HUDEP-2 (cell line): ENCODE results near the gene PCSK5.
A peak's percentile ranks its signal among the peaks of the same experiment; 100 is the strongest.
"Not testable (repeated sequence)": the region's sequence is repeated elsewhere in the genome, so short reads cannot be mapped to it uniquely, and the experiment has no call there.

Experiments
- DNase-seq, 76 experiments: peaks; one replicate each; lab custom pipeline; 2025; ENCODE audit not compliant: unreplicated experiment in 76 of 76; lab: John Stamatoyannopoulos, UW

Gene PCSK5

GRCh38 chr9:75890472-75891276 lies at the start of gene PCSK5:
TSS of gene PCSK5 (plus strand) at chr9:75890673. CDS start at chr9:75891182, 509 bp downstream.
- peak in 53 of 76 experiments; percentile 2 to 67 (median 35) for DNase-seq

GRCh38 chr9:75844321-75844720 lies 46.2 kb upstream of the PCSK5 start:
- DNase-seq, result no peak

GRCh38 chr9:75845806-75846205 lies 44.7 kb upstream of the PCSK5 start:
- no peak for DNase-seq

DNA sequence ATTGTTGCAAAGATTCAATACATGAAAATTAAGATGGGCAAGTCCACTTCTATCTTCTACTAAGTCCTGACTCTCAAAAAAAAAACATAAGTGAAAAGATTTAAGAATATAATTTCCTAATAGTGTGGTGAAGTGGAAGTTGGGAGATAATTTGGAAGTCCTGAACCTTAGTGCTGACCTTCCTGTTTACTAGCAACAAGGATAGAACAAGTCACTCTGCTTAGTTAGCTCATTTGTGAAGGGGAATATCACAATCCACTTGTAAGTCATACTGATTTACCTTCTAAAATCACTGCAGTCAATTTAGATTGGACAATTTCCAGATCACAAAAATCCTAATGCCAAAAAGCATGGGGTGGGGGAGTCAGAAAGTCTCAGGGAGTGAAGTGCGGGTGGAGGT lies 43.4 kb upstream of the PCSK5 start:
- no peak for DNase-seq

GRCh38 chr9:75850459-75851200 lies 39.8 kb upstream of the PCSK5 start:
- no peak for DNase-seq

DNA sequence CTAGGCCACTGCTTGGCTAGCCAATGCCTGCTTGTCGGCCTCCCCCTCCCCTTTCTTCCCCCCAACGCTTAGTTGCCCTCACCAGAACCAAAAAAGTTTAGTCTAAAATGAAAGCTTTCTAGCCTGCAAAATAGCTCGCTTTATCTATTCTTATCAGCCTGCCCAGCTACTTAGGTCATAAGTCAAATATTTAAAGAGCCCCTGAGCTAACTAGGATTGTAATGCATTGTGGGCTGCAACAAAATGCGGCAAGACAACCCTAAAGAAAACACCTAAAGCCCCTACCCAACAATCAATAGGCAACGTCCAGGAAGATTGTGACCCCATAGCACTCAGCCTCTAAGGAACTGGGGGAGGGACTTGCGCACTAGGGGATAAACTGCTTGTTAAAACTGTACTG lies 38.6 kb upstream of the PCSK5 start:
- no peak for DNase-seq

DNA sequence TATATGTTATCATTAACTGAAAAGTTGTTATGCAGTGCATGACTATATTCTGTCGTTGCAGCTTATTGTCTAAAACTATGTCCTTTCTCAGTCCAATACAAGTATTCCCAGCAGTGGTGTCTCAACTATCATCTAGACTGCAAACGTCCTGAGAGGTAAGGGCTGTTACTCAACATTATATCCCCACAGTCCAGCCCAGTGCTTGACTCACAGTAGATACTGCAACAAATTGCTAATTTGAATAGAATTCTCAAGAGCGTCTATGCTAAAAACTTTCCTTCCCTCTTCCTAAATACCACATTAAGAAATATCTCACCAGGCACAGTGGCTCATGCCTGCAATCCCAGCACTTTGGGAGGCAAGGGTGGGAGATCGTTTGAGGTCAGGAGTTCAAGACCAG lies 37.7 kb upstream of the PCSK5 start:
- DNase-seq, result no peak

DNA sequence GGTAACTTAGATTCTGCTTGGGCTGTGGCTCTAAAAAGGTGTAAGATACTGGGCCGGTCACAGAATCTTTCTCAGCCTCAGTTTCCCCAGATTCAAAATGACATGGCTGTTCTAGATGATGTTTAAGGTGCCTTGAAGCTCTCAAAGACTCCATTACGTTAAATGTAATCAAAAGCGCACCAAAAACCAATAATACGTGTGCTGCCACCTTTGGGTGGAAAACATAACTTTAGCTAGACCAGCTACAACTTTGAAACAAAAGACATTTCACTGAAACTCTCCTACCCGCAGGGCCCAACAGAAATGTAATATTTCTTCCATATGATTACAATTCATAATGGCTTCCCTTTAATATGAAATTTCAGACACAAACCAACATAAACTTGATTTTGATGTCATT lies 35.0 kb upstream of the PCSK5 start:
- DNase-seq, result peak in 4 of 76 experiments; percentile 2 to 23 (median 7)

DNA sequence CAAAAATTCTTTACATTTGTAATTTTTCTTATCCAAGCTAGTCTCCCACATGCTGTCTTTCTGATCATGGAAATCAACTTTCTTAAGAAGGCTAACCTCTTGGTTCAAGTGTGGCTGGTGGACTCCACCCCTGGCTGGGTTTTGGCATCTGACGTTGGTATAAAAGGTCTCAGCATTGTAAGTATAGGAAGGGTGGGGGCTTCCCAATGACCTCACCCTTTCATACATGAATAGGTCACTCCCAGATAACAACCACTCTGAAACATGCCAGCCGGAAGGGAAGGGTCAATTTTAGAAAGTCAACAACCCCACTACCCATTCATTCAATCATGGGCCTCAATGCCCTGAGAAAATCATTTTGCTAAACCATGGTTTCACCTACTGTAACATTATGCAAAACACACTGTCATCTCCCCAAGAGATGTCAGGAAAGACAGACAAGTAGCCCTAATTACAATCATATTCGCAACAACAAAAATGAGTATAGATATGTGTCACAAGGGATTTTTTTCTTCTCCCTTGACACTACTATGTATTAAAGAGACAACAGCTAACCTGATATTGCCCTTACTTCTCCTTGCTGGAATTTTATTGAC lies 31.9 kb upstream of the PCSK5 start:
- DNase-seq, result no peak

DNA sequence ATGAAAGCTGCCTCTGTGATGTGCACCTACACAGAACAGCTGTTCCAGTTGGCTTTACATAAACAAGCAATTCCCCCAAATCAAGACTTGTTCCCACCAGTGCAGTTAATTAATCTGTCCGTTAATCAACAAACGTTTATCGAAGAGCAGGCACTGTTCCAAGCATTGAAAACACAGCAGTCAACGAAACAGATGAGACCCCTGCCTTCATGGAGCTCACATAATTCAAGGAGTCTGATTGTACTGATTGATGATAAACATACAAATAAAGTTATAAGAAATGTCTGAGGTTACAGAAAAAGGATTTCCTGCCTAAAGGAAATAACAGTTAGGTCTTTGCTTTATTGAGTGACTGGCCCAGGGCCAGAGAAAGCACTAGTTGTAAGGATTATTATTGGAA lies 26.2 kb upstream of the PCSK5 start:
- no peak for DNase-seq

- DNase-seq, result peak in 14 of 76 experiments; percentile 0 to 37 (median 16)
Measured at GRCh38 chr9:75866273-75866871, 24.1 kb upstream of the PCSK5 start.

- not testable (repeated sequence) for DNase-seq
Measured at GRCh38 chr9:75868526-75868925, 21.9 kb upstream of the PCSK5 start.

- DNase-seq, result no peak
Measured at GRCh38 chr9:75869236-75869635, 21.2 kb upstream of the PCSK5 start.

DNA sequence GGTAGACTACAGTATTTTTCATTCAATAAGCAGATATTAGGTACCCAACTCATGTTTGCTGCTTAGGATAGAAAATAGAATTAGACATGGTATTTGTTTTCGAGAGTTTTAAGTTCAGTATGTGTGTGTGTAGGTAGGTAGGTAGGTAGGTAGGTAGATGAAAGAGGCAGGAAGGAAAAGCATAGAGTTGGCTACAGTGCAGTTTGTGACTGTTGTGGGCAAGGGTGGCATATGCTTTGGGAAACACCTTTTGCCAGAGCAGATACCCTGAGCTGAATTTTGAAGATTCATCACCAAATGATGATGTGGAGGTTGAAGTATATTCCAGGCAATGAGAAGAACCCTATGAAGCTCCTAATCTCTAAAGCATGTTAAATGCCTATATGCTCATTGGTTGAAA lies 20.0 kb upstream of the PCSK5 start:
- no peak for DNase-seq

- no peak for DNase-seq
Measured at GRCh38 chr9:75871624-75872023, 18.8 kb upstream of the PCSK5 start.

- no peak for DNase-seq
Measured at GRCh38 chr9:75873712-75874111, 16.8 kb upstream of the PCSK5 start.

DNA sequence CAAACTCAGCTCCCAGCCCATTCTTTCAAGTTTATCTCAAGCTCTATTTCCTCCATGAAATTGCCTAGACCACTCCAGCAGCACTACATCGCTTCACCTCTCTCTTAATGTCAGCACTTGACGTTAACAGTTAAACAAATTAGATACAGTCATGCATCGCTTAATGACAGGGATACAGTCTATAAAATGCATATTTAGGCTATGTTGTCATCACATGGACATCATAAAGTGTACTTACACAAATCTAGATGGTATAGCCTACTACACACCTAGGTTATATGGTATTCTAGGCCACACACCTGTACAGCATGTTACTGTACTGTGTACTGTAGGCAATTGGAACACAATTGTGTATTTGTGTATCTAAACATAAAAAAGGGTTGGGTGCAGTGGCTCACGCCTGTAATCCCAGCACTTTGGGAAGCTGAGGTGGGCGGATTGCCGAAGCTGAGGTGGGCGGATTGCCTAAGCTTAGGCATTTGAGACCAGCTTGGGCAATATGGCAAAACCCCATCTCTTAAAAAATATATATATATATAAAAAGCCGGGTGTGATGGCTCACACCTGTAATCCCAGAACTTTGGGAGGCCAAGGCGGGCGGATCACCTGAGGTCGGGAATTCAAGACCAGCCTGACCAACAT lies 13.4 kb upstream of the PCSK5 start:
- DNase-seq, result no peak

- no peak for DNase-seq
Measured at GRCh38 chr9:75878488-75878860, 12.0 kb upstream of the PCSK5 start.

- no peak for DNase-seq
Measured at GRCh38 chr9:75880618-75881017, 9.9 kb upstream of the PCSK5 start.

GRCh38 chr9:75881761-75882160 lies 8.7 kb upstream of the PCSK5 start:
- no peak for DNase-seq

DNA sequence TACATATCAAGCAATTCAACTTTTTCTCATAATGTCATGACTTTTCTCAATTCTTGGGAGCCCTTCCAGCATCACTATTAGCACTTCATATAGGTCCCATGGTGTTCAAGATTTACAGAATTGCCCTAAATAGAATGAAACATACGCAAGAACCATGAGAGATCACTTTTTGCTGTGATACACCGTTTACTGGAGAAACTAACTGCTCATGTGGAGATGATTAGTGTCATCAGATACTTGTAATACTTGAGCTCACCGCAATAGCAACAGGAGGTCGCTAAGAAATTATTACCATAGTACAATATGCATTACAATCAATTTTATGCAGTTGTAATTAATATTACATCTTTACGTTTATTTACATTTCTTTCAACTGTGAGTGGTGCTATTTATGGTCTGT lies 4.8 kb upstream of the PCSK5 start:
- no peak for DNase-seq
